Measurements from ENCODE around the gene ZNF423.

ZNF423 gene

GRCh38 chr16:49483651-49484450, 372.1 kb downstream of the ZNF423 start:
- DNase-seq, result no peak

GRCh38 chr16:49483251-49483650, 372.7 kb downstream of the ZNF423 start:
- DNase-seq, result no peak

DNA sequence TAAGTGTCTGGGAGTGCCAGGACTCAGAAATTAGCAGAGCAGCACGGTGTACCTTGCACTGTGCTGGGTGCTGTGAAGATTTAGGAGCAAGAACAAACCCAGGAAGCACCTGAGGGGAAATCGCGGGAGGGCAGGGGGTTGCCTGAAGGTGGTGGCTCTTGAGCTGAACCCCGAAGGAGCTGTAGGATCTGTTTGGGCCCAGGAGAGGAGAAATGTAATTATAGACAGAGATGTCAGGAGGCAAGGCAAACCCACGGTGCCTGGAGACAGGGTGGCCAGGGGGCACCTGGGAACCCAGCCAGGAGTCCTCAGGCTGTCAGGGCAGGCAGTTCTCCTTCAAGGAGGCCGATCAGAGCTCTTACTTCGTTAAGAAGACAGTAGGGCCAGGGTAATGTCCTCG, 373.2 kb downstream of the ZNF423 start:
- no peak for DNase-seq

GRCh38 chr16:49478616-49479015, 377.3 kb downstream of the ZNF423 start:
- DNase-seq, result no peak

GRCh38 chr16:49478107-49478506, 377.8 kb downstream of the ZNF423 start:
- no peak for DNase-seq

DNA sequence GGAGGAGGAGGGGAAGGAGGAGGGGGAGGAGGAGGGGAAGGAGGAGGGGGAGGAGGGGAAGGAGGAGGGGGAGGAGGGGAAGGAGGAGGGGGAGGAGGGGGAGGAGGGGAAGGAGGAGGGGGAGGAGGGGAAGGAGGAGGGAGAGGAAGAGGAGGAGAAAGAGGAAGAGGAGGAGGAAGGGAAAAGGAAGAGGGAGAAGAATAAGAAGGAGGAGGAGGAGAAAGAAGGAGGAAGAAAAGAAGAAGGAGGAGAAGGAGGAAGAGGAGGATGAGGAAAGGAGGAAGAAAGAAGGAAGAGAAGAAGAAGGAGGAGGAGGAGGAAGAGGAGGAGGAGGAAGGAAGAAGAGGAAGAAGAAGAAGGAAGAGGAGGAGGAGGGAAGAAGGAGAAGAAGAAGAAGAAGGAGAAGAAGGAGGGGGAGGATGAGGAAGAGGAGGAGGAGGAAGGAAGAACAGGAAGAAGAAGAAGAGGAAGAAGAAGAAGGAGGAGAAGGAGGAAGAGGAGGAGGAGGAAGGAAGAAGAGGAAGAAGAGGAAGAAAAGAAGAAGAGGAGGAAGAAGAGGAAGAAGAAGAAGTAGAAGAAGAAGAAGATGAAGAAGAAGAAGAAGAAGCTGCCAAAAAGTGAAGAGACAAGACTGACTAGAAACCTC, 378.5 kb downstream of the ZNF423 start:
- DNase-seq, result no peak

- no peak for DNase-seq
Measured at GRCh38 chr16:49474741-49475140, 381.2 kb downstream of the ZNF423 start.

GRCh38 chr16:49473773-49474172, 382.1 kb downstream of the ZNF423 start:
- DNase-seq, result no peak

GRCh38 chr16:49473131-49473530, 382.8 kb downstream of the ZNF423 start:
- no peak for DNase-seq

- DNase-seq, result no peak
Measured at GRCh38 chr16:49472598-49472997, 383.3 kb downstream of the ZNF423 start.

DNA sequence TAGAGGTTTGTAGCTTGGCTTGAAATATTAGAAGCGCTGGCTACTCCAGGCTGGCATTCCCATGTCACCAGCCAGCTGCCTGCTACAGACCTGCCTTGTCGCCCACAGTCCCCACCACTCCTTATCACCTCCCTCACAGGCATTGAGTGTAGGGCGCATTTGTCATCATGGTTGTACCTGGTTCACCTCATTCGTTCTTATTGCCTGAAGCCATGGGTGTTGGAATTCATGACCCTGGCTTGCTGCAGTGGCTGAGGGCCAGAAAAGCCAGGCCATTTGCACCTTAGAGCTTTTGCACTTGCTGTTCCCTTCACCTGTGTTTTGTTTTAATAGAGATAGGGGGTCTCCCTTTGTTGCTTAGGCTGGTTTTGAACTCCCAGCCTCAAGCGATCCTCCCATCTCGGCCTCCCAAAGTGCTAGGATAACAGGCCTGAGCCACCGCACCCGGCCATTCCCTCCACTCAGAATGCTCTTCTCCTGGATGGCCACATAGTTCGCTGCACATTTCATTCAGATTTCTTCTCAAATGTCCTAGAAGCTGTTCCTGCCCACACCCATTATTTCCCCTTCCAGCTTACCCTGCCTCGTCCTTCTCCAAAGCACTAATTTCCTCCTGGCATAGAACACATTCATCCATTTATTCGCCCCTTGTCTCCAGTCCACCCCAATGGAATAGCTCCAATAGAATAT, 384.7 kb downstream of the ZNF423 start:
- no peak for DNase-seq

DNA sequence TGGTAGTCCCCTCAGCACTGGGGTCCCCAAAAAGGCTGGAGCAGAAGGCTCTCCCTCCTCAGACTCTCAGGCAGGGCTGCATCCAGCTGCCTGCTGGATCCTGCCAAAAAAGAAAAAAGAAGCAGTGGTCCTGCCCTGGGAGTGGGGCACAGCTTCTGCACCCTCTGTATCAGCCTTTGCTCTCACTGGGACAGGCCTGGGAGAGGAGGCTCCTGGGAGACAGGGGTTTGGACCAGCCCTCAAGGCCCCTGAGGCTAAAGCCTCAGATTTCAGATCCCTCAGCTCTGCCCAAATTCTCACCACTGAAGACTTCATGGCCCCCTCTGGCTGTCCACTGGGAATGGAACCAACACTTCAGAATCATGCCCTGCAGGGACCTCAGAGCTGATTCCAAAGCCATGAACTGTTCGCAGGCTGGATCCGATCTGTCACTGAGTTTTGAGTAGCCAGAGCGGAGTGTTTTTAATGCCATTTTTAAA, 385.4 kb downstream of the ZNF423 start:
- no peak for DNase-seq

- no peak for DNase-seq
Measured at GRCh38 chr16:49469930-49470451, 385.9 kb downstream of the ZNF423 start.

DNA sequence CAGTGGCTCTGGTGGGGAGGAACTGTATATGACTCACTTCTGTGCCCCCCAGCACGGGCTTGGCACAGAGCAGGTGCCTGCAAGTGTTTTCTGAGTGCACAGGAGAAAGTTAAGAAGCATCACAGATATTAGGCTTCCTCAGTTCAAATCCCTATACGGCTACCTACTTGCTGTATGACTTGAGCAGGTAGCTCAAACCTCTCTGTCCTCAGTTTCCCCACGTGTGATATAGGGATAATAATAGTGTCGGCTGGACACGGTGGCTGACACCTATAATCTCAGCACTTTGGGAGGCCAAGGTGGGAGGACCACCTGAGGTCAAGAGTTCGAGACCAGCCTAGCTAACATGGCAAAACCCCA, 386.6 kb downstream of the ZNF423 start:
- no peak for DNase-seq

DNA sequence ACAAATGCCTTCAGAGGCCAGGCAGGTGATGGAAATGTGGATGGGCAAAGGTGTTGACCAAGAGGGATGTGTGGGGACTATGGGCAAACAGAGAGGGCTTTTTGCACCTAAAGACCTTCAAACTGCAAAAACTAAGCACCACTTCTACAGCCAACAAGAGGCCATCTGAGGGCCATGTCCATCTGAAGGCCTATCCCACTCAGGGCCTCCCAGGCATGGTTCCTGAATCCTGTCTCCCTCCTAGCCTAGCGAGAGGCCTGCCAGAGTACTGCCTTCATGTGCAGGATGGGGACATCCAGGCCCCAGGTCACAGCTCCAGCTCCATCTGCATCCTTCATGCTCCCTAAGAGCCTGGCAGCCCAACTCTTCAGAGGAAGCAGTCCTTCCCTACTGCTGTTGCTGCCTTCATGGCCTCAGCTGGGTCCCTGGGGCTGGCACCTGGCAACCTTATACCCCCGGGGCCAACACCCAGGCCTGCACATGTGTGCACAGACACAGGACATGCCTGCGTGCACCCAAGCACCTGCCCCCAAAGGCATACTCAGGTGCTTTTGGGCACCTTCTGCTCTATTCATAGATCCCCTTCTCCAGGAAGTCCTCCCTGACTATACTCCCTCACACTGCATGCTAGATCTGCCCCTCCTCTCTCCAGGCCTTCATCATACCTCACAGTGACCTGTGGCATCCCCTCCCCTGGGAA, 387.2 kb downstream of the ZNF423 start:
- DNase-seq, result no peak

- DNase-seq, result no peak
Measured at GRCh38 chr16:49467540-49468372, 388.2 kb downstream of the ZNF423 start.

GRCh38 chr16:49466881-49467280, 389.0 kb downstream of the ZNF423 start:
- DNase-seq, result no peak

DNA sequence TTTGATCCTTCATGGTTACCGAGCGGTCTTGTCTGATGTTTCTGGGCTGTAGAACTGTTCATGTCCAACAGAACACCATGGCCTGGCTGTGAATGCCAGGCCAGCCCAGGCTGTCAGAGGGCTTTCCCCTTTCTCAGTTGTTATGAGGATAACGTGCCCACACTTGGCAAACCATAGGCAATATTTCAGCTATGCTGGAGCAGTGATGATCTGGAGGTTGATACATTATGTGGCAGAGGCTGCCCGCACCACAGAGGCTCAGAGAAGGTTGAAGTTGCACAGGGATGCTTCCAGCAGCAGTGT, 389.4 kb downstream of the ZNF423 start:
- DNase-seq, result no peak

DNA sequence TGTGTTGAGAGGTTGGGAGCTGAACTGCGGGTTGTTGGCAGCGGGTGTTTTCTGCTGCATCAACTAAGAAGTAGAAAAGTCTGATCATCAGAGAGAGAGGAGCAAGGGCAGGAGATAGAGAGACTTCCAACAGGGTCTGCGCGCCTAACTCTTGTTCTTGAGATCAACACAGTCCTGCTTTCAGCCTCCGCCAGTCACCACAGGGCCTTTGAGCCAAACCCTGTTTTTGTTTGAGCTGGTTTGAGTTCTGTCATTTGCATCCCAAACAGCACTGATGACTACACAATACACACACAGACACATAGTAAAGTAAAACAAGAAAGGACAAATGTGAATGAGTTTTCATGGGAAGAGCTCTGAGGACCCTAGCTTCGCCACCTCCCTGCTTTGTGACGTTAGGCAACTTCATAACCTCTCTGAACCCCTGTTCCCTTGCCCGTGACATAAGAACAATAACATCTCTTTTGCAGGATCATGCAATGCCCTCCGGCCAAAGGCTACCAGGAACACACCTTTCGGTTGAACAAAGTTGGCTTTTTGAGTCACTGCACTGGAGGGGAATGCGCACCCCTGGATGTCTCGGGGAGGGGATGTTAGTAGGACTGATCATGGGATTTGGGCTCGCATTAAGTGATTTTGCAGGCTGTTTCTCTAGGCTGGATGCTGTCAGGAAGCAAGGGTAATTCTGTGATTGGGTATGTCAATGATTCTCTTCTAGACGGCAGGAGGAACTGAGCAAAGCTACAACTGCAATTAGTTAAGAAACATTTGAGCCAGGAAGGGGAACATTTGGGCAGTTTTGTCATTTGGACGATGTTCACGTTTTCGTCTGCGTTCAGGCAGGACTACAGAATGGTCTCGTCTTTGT, 390.0 kb downstream of the ZNF423 start:
- no peak for DNase-seq

- no peak for DNase-seq
Measured at GRCh38 chr16:49464877-49465504, 390.9 kb downstream of the ZNF423 start.

DNA sequence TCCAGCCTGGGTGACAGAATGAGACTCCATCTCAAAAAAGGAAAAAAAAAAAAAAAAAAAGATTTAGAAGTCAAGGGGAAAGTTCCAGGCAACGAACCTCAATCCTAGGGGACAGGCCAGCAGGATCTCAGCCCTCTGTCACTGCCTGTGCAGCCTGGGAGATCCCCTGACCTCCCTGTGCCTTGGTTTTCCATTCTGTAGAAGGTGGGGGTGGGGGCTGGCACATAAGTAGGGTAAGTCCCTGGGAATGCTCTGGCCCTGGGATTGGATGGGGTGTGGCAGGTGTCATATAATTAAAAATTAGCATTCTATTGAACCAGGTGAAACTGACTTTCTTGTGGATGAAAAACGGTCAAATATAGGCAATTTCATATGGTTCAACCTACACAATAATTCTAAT, 391.8 kb downstream of the ZNF423 start:
- DNase-seq, result no peak

Measured in hippocampal formation (tissue), 2 donors.